Kidney epithelial cell (primary cell): ENCODE data around the gene PPFIBP1. TPM values are rescaled to one million over a fixed set of nuclear protein-coding genes. Genes with fewer than 3 reads are reported as not detected.

Experiments used
- DNase-seq: peaks from one replicate; pipeline ENCODE4 v3.0.0-alpha.2; 2010; ENCODE audit warnings: low read depth
- H3K27me3 ChIP-seq: 2 replicates; pipeline ENCODE4 v1.6.0; 2011; ENCODE audit warnings: low read length; ENCODE audit not compliant: control insufficient read depth, insufficient read depth
- H3K36me3 ChIP-seq: 2 replicates; pipeline ENCODE4 v1.5.1; 2011; ENCODE audit warnings: low read length; ENCODE audit not compliant: control insufficient read depth, insufficient read depth
- H3K4me3 ChIP-seq: 2 replicates; pipeline ENCODE4 v1.5.1; 2011; ENCODE audit warnings: low read depth, mild to moderate bottlenecking, control low read depth, low read length
- total RNA-seq: library from RNA; depleted of rRNA; stranded (reverse); fragments of >200 nt; gene quantifications from 2 replicates; pipeline ENCODE4 v1.2.3, GENCODE V29; 2015
- TF ChIP-seq, protein P1 (sequence below): IDR thresholded peaks from 2 replicates; pipeline ENCODE4 v1.5.1; 2011; ENCODE audit warnings: mild to moderate bottlenecking, moderate library complexity, low read length, control low read depth, inconsistent platforms; ENCODE audit not compliant: insufficient read depth, poor library complexity, severe bottlenecking

Gene PPFIBP1
- total RNA-seq, 1 donor from 2014 or later: 119 TPM

DNA sequence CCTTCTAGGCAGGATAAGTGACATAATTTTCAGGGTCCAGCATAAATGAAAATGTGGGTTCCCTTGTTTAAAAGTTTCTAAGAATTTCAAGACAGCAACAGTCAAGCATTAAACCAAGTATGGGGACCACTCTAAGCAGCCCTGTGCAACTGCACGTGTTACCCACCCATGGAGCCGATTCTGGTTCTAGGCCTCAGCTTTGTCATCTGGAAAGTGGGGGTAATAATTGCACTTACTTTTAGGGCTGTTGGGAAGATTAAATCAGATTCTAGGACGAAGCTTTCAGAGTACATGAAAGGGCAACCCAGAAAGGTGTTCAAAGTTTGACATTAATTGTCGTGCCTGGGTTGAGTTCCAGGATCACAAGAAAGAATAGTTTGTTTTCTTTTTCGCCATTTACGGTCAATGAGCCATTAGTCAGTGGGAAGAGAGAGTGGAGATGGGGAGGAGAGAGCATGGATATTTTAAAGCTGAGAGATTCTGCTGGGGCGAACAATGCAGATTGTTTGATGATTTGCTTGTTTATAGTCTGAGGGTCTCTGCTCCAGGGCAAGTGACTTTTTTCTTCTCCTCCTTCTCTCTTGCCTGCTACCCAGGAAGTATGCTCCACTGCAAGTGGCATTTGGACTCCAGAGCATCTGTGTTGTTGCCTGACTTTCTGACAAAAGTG, 10.7 kb upstream of the PPFIBP1 start:
- no peaks in the 10 kb centered on the region for H3K27me3 ChIP-seq
- no peak overlapping the region for H3K4me3 ChIP-seq
- TF ChIP-seq, protein P1, sequence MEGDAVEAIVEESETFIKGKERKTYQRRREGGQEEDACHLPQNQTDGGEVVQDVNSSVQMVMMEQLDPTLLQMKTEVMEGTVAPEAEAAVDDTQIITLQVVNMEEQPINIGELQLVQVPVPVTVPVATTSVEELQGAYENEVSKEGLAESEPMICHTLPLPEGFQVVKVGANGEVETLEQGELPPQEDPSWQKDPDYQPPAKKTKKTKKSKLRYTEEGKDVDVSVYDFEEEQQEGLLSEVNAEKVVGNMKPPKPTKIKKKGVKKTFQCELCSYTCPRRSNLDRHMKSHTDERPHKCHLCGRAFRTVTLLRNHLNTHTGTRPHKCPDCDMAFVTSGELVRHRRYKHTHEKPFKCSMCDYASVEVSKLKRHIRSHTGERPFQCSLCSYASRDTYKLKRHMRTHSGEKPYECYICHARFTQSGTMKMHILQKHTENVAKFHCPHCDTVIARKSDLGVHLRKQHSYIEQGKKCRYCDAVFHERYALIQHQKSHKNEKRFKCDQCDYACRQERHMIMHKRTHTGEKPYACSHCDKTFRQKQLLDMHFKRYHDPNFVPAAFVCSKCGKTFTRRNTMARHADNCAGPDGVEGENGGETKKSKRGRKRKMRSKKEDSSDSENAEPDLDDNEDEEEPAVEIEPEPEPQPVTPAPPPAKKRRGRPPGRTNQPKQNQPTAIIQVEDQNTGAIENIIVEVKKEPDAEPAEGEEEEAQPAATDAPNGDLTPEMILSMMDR: no peak
- H3K36me3 ChIP-seq: no peaks in the 10 kb centered on the region
- DNase-seq: no peak

DNA sequence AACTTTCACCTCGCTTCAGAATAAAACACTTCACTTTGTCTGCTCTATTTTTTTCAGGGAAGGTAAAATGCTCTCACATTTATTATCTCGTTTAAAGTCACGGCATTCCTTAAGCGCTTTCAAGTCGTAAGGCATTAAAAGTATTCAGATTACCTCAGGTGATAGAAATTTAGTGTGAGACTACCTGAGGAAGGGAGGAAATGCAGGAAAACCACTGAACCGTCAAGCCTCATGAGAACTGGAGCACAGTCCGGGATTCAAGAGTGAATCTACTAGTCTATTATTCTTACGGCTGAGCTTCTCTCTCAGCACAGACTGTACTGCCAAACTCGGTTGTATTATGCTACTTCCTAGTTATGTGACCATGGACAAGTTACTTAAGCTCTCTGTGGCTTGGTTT, 8.3 kb upstream of the PPFIBP1 start:
- H3K27me3 ChIP-seq: no peaks in the 10 kb centered on the region
- no peaks in the 10 kb centered on the region for H3K36me3 ChIP-seq
- TF ChIP-seq, protein P1: no peak
- DNase-seq: peak; percentile 91
- H3K4me3 ChIP-seq: no peak overlapping the region

DNA sequence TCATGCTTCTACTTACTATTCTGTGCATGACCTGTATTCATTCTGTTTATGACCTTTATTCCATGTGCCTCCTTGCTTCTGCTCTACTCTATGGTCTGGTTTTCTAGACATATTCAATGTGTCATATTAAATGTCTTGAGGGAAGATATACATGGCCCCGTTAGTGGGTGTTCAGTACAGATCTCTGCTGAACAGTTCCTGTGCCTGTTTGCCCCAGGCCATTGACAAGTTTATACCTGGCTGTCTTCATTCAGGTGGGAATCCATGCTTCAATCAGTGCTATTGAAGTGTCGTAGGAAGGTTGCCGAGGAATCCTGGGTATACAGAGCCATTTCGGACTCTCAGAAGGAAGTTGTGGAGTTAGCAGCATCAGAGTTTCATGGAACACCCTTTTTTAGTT, 7.4 kb upstream of the PPFIBP1 start:
- TF ChIP-seq, protein P1: no peak
- H3K27me3 ChIP-seq: no peaks in the 10 kb centered on the region
- H3K36me3 ChIP-seq: no peaks in the 10 kb centered on the region
- no peak for DNase-seq
- H3K4me3 ChIP-seq: no peak overlapping the region

DNA sequence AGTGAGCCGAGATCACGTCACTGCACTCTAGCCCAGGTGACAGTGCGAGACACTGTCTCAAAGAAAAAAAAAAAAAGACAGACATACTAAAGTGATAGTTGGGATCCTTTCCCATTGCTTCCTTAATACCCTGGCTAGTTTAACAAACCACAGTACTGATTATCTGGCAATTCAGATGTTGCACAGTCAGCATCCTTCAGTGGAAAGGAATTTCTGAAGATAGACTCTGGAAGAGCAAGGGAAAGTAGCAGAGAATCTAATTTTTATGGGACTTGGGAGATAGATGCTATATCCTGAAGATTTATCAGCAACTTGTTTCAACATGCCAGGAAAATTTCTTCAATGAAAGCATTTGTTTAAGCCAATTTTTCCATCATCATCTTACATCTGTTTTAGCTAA, 6.5 kb upstream of the PPFIBP1 start:
- Histone ChIP-seq H3K36me3 (no peaks in the 10 kb centered on the region), H3K4me3 (no peak overlapping the region), H3K27me3 (no peaks in the 10 kb centered on the region)
- no peak for DNase-seq
- TF ChIP-seq, protein P1: no peak

DNA sequence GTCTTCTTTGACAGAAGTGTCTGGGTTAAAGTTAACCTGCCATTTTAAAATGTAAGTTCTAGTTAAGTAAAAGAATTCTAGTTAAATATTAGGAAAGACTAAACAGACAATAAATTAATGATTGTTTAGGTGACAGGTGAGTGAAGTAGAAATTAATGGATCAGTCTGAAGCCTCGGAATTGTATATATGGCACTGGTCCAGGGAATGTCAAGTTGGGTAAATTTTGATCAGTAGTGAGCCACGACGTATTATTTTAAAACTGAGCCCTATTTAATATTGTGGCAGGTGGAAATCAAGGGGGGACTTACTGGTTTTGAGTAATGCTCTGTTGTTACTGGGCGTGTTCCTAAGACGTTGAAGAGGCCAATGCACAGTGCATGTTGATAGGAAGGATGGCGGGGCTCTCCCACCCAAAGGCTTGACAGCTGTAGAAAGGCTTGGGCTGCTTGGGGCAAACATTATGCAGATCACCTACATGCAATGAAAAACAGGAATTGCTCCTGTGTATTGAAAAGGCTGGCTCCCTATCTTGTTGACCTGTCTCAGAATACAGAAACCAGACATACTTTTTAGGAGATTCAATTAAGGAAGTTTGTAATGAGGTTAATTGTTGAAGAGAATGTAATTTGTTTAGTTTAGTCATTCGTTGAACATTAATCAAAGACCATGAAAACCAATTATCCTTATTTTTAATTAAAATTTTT, 5.9 kb upstream of the PPFIBP1 start:
- DNase-seq: no peak
- Histone ChIP-seq H3K27me3 (no peaks in the 10 kb centered on the region), H3K4me3 (no peak overlapping the region), H3K36me3 (no peaks in the 10 kb centered on the region)
- TF ChIP-seq, protein P1: no peak
